ENCODE measurements around the gene C1orf122. TPM values are rescaled to one million over a fixed set of nuclear protein-coding genes. Genes with fewer than 3 reads are reported as not detected.

The C1orf122 gene
- total RNA-seq, 1 experiment from 2014 or later, result 37.7 TPM

- no peak for TF ChIP-seq CTCF (IDR thresholded peaks at IDR 0.05; ENCODE audit: insufficient read depth in 1 of 2, low read depth in 1 of 2, low read length in 1 of 2, severe bottlenecking in 1 of 2, unreplicated experiment in 1 of 2)
- H3K4me3 Mint-ChIP-seq (ENCODE audit: unreplicated experiment), result no peak overlapping the region
- intact Hi-C loops (cut with micrococcal nuclease; ENCODE audit: unreplicated experiment), result no loop called here
- POLR2A ChIA-PET, result no interaction called here
- no peaks in the 10 kb centered on the region for H3K36me3 Mint-ChIP-seq (ENCODE audit: insufficient read depth, unreplicated experiment)
- peaks cover 5% of the 10 kb centered on the region for H3K27me3 Mint-ChIP-seq (ENCODE audit: insufficient read depth, unreplicated experiment)
- Histone ChIP-seq H3K4me3 (ENCODE audit: low read depth, low read length) (no peak overlapping the region), H3K27me3 (replicated peaks; ENCODE audit: control insufficient read depth, insufficient read depth, low read length) (no peaks in the 10 kb centered on the region), H3K36me3 (ENCODE audit: control insufficient read depth, insufficient read depth, low read length) (no peaks in the 10 kb centered on the region), H3K9me3 (no peaks in the 10 kb centered on the region), H3K4me1 (no peaks in the 10 kb centered on the region)
- no peaks in the 10 kb centered on the region for H3K9me3 Mint-ChIP-seq (ENCODE audit: unreplicated experiment)
- CTCF ChIA-PET, result no interaction called here
- no peak overlapping the region for H3K27ac Mint-ChIP-seq (ENCODE audit: unreplicated experiment)
- BruUV-seq (replicated peaks), result no TSS peak
- DNase-seq, result no peak
- H3K4me1 Mint-ChIP-seq (ENCODE audit: low read depth, unreplicated experiment), result no peaks in the 10 kb centered on the region
These were observed 30.6 kb upstream of the C1orf122 start for GRCh38 chr1:37776946-37777516.

DNA sequence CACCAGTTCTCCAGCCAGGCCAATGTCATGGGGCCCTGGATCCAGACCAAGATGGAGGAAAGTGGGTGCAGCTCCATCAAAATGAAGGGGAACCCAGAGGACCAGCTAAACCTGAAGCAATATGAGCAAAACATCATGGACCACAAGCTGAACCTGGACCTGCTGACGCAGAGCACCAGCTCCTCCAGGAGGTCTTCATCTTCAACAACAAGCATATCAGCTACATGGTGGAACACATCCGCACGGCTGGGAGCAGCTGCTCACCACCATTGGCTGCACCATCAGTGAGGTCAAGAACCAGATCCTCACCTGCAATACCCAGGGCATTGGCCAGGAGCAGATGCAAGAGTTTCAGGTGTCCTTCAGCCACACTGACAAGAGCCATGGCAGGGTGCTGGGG is 28.9 kb upstream of the C1orf122 start:
- Mint-ChIP-seq H3K4me1 (ENCODE audit: low read depth, unreplicated experiment) (no peaks in the 10 kb centered on the region), H3K36me3 (ENCODE audit: insufficient read depth, unreplicated experiment) (no peaks in the 10 kb centered on the region), H3K4me3 (ENCODE audit: unreplicated experiment) (no peak overlapping the region), H3K9me3 (ENCODE audit: unreplicated experiment) (no peaks in the 10 kb centered on the region), H3K27me3 (ENCODE audit: insufficient read depth, unreplicated experiment) (peaks cover 5% of the 10 kb centered on the region), H3K27ac (ENCODE audit: unreplicated experiment) (no peak overlapping the region)
- no peak for TF ChIP-seq CTCF (IDR thresholded peaks at IDR 0.05; ENCODE audit: insufficient read depth in 1 of 2, low read depth in 1 of 2, low read length in 1 of 2, severe bottlenecking in 1 of 2, unreplicated experiment in 1 of 2)
- H3K27me3 ChIP-seq (replicated peaks; ENCODE audit: control insufficient read depth, insufficient read depth, low read length), result no peaks in the 10 kb centered on the region
- intact Hi-C loops (cut with micrococcal nuclease; ENCODE audit: unreplicated experiment), result no loop called here
- ChIA-PET POLR2A (no interaction called here), CTCF (no interaction called here)
- BruUV-seq (replicated peaks), result no TSS peak
- no peak overlapping the region for H3K4me3 ChIP-seq (ENCODE audit: low read depth, low read length)
- H3K9me3 ChIP-seq, result no peaks in the 10 kb centered on the region
- no peak for DNase-seq
- H3K4me1 ChIP-seq, result no peaks in the 10 kb centered on the region
- no peaks in the 10 kb centered on the region for H3K36me3 ChIP-seq (ENCODE audit: control insufficient read depth, insufficient read depth, low read length)

DNA sequence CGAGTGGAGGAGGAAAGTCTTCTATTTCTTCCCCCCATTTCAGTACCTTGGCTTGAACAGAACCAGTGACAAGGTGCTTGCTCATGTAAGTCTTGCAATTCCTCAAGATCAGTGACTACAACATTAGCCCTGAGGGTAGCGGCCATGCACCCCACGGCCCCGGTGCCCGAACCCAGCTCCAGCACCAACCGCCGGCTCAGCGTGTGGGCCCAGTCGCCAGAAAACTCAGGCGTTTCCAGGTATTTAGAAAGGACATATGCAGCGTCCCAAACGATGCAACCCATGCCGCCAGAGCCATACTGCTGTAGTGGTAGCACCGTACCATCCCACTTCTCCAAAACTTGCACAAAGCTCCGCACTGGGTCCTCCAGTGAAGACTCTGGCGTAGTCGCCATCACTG is 25.1 kb upstream of the C1orf122 start:
- no peaks in the 10 kb centered on the region for H3K36me3 Mint-ChIP-seq (ENCODE audit: insufficient read depth, unreplicated experiment)
- H3K4me3 ChIP-seq (ENCODE audit: low read depth, low read length), result no peak overlapping the region
- no peaks in the 10 kb centered on the region for H3K4me1 ChIP-seq
- no peaks in the 10 kb centered on the region for H3K9me3 Mint-ChIP-seq (ENCODE audit: unreplicated experiment)
- H3K27ac Mint-ChIP-seq (ENCODE audit: unreplicated experiment), result no peak overlapping the region
- no peaks in the 10 kb centered on the region for H3K27me3 ChIP-seq (replicated peaks; ENCODE audit: control insufficient read depth, insufficient read depth, low read length)
- no peak for DNase-seq
- no peaks in the 10 kb centered on the region for H3K9me3 ChIP-seq
- H3K4me3 Mint-ChIP-seq (ENCODE audit: unreplicated experiment), result no peak overlapping the region
- intact Hi-C loops (cut with micrococcal nuclease; ENCODE audit: unreplicated experiment), result no loop called here
- no TSS peak for BruUV-seq (replicated peaks)
- ChIA-PET CTCF (no interaction called here), POLR2A (no interaction called here)
- no peak for TF ChIP-seq CTCF (IDR thresholded peaks at IDR 0.05; ENCODE audit: insufficient read depth in 1 of 2, low read depth in 1 of 2, low read length in 1 of 2, severe bottlenecking in 1 of 2, unreplicated experiment in 1 of 2)
- H3K4me1 Mint-ChIP-seq (ENCODE audit: low read depth, unreplicated experiment), result no peaks in the 10 kb centered on the region
- peaks cover 13% of the 10 kb centered on the region for H3K27me3 Mint-ChIP-seq (ENCODE audit: insufficient read depth, unreplicated experiment)
- no peaks in the 10 kb centered on the region for H3K36me3 ChIP-seq (ENCODE audit: control insufficient read depth, insufficient read depth, low read length)
